ENCODE results near the gene GAMT.
"Not testable (repeated sequence)": the region's sequence is repeated elsewhere in the genome, so short reads cannot be mapped to it uniquely, and the experiment has no call there.

GAMT gene

DNA sequence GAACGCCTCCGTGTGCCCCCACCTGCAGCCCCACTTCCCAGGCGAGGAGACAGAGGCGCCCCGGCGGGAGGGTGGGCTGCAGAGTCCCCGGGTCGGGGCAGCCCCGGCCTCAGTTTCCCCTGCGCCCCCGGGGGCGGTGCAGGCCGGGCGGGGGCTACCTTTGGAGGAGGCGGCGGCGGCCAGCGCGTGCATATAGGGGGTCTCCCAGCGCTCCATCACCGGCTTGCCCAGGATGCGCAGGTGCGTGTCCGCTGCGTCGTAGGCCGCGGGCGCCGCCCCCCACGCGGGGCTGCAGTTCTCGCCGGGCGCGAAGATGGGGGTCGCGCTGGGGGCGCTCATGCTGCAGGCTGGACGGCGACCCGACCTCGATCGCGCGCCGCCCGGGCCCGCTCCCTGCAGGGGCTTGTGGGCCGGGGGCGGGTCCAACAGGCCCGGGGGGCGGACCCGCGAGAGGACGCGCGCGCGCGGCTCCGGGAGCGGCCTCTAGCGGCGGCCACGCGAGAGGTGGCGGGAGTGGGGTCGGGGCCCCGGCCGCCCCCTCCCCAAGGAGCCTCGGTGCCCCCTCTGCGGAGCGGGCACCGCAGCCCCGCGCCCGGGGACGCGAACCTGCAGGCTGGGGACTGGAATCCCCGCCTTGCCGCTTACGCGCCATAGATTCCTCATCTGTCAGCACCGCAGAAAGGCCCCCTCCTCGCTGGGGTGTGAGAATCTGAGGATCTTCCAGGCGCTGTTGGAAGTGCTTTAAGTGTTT is at the start of gene GAMT:
Gene GAMT, minus strand, starts transcription at position 405 of the 751 bp plus-strand sequence. Its CDS starts 66 bp downstream, at position 339.
- peak in 1 of 3 donors; percentile 64 for DNase-seq (ENCODE audit: low read depth in 3 of 3)

DNA sequence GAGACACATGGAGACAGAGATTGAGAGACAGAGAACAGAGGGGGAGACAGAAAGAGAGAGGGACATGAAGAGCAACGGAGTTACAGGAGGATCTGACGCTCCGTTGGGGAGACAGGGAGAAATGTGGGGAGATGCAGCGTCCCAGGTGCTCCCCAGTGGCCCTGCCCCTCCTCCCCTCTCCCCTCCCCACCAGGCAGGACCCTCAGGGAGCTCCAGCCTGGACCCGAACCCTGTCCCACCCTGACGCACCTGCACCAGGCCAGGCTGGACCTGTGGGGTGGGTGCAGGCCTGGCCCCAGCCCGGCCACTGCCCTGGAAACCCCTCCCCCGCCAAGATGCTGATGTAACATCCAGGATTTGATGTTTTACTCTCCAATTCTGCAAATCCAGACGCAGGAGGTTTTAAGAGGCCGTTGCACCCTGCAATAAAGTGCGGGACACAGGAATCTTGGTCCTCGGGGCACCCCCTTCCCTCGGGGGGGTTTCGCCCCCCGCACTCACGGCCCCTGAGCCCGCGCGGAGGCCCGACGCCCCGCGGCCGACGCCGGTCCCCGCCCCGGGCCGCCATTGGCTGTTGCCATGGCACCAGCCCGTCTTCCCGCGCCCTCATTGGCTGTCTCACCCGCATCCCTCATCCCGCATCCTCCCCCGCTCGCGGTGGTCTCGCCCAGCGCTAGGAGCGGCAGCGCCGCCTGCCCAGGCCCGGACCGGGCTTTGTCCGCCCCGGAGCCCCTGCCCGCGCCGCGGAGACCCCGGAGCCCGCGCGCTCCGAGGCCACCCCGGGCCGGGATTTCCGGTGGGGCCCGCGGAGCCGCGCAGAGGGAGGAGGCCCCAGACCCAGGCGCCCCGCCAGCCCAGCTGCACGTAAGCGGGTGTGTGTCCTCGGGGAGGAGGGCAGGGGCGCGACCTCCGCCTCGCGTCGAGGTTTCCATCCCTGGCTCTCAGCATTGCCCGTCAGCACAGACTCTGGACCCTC is 48.4 kb upstream of the GAMT start, which contains the start of gene APC2:
Gene APC2, plus strand, starts transcription at position 655 of the 976 bp plus-strand sequence. CDS start 2,881 bp downstream, outside the sequence.
- DNase-seq (ENCODE audit: low read depth in 3 of 3), result no peak

DNA sequence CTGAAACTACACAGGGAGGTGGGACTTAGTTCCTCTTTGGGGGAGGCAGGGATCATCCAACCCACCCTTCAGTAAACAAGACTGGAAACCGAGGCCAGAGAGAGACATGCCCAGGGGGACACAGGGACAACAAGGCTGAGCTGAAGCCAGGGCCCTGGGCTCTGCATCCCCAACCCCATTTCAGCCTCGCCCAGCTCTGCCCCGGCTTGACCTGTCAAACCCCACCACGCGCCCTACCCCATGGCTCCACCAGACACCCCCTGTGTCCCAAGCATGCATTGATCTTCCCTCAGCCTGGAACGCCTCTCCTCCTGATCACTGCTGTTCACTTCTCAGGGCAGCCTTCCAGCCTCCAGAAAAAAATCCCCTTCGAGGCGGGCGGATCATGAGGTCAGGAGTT is 46.6 kb upstream of the GAMT start:
- DNase-seq (ENCODE audit: low read depth in 3 of 3), result no peak

DNA sequence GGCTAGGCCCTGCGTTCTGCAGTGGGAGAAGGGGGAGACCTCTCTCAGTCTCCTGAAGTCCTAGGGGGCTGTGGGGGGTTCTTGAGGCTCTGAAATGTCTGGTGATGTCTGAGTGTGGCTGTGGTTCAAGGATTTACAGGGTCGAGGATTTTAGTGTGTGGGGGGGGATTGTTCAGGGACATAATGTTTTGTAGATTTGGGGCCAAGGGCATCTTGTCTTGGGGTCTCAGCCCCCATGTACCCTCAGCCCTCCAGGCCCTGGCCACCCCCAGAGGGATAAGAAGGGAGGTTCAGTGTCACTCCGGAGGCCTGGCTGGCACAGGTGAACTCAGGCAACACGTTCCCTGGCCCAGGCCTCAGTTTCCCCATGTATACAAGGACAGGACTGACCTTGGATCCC is 46.2 kb upstream of the GAMT start:
- no peak for DNase-seq (ENCODE audit: low read depth in 3 of 3)

DNA sequence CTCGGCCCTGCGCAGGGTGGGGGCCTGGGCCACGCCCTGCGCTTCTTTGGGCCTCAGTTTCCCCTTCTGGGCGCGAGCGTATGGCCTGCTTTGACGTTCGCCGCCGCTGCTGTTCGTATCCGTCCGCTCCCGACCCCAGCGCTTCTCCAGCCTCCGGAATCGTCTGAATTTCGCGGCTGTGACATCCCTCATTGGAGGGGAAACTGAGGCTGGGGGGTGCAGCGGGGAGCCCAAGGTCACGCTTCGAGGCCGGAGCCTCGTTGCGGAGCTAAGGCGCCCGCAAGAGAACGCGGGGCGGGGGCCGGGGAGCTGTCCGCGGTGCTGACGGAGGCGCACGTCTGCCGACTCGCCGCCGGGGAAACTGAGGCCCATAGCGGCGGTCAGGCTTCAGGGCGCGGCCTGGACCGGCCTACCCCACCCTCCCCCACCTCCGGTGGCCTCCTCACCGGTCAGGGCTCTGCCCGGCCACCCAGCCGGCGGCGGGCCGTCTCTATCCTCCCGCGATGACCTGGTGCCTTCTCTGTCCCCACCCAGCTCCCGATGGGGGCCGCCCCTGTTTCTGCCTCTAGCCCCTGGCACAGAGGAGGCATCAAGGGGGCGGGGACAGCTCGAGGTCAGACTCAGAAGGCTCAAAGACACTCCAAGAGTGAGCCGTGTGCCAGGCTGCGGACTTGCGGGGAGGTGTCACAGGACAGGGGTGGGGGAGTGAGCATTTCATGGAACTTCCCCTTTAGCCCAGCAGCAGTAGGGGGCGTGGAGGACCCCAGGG is 45.6 kb upstream of the GAMT start:
- no peak for DNase-seq (ENCODE audit: low read depth in 3 of 3)

DNA sequence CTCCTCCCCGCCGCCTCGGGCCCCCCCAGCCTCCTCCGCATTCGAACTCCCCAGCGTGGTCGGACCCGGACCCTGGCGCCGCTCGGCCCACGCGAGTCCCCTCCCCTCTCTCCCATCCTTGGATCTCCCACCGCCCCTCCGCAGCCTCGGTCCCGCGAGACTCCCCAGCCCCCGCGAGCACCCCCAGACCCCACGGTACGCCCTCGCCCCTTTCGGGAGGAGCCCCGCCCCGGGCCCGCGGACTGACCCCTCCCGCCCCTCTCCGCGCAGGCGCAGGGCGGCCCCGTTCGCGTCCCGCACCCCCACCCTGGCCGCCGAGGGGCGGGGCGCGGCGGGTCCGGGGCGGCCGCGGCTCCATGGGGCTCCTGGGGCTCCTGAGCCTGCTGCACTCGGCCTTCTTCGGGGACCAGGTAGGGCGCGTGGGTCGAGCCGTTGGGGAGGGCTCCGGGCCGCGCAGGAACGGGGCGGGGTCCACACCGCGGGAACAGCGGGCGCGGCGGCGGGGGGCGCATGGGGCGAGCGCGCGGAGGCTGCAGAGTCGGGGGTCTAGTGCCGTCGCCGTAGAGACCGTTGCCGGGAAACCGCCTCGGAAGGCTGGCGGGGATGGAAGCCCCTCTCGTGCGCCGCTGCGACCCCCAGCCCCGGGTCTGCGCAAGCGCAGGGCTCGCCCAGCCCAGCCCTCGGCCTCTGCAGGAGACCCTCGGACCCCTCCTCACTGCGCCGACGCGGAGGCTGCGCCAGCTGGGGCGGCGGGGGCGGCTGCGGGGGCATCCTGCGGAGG is 44.8 kb upstream of the GAMT start:
- DNase-seq (ENCODE audit: low read depth in 3 of 3), result no peak

DNA sequence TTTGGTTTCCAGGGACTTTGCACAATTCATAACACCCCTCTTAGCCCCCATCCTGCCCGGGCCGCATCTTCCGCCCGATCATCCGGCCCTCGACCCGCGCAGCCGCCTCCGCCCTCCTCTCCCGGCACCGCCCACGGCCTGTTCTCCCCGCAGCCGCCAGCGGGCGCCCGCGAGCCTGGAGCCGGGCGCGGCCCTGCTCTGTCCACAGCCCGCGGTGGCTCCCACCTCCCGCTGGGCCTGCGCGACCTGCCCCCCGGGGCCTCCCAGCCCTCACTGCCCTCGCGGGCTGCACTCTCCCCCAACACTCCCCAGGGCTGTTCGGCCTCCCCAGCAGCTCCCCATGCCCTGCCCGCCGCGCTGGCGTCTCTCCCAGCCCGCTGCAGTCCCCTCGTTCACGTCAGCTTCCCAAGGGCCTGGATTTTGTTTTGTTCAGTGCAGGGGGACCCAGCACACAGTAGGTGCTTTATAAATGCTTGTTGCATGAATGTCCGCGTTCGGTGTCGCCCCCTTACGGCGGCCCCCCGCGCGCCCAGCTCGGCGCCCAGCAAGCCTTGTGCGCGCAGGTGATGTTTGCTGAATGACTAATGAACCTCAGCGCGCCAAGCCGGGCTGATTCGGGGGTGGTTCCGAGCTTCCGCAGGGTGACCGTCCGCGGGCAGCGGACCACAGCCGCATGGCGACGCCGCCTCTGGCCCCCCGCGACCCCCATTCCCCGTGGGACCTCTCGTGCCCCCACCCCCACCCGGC is 44.0 kb upstream of the GAMT start:
- peak; percentile 48 to 77 (median 60) for DNase-seq (ENCODE audit: low read depth in 3 of 3)

DNA sequence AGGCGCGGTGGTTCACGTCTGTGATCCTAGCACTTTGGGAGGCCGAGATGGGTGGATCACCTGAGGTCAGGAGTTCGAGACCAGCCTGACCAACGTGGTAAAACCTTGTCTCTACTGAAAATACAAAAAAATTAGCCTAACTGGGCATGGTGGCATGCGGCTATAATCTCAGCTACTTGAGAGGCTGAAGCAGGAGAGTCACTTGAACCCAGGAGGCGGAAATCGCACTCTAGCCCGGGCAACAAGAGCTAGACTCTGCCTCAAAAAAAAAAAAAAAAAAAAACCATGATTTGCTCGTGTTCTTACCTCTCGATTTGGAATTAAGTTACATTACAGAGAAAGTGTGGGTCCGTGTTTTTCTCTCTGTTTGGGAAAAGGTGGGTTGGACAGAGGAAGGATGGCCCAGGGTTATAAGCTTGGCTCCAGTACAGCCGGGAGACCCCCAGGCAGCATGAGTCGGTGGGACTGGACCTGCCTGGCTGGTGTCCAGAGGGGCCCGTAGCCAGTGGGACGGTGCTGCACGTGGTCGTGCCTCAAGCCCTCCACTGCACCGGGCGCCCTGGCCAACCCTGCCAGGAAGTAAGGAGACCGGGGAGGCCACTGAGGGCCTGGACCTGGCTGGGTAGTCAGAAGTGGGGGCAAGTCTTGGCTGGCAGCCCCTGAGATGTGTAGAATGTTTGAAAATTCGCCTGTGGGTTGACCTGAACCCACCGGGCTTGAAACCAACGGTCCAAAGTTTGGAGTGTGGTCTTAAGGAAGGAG is 40.5 kb upstream of the GAMT start:
- DNase-seq (ENCODE audit: low read depth in 3 of 3), result no peak

DNA sequence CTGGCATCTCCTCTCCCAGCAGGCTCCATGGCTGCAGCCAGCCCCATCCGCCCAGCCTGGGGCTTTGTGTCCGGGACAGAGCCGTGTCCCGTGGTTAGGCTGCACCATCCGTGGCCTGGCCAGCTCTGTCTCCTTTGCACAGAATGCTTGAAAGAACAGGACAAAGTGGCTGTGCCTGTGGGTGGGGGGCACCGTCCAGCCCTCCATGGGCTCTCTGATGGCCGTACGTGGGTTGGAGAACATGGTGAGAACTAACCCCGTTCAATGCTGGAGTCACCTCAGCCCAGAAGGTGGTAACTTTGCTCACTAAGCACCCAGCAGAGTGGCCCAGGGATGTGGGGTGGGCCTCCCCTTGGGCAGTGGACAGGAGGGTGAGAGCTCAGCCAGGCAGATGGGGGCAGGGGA is 39.7 kb upstream of the GAMT start:
- no peak for DNase-seq (ENCODE audit: low read depth in 3 of 3)

DNA sequence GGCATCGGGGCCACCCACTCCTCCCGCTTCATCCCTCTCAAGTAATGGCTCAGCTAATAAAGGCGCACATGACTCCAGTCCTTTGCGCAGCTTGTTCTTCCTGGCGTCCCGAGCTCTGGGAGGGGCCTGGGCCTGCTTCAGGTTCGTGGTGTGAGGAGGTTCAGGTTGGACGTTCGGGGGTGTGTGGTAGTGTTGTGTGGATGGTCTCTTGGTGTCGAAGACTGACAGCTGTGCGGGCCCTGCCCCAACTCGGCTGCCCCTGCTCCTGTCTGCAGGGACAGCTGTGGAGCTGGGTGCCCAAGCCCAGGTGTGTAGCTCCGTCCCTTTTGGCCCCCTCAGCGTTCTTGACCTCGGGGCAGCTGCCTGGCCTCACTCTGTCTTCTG is 39.1 kb upstream of the GAMT start:
- no peak for DNase-seq (ENCODE audit: low read depth in 3 of 3)

DNA sequence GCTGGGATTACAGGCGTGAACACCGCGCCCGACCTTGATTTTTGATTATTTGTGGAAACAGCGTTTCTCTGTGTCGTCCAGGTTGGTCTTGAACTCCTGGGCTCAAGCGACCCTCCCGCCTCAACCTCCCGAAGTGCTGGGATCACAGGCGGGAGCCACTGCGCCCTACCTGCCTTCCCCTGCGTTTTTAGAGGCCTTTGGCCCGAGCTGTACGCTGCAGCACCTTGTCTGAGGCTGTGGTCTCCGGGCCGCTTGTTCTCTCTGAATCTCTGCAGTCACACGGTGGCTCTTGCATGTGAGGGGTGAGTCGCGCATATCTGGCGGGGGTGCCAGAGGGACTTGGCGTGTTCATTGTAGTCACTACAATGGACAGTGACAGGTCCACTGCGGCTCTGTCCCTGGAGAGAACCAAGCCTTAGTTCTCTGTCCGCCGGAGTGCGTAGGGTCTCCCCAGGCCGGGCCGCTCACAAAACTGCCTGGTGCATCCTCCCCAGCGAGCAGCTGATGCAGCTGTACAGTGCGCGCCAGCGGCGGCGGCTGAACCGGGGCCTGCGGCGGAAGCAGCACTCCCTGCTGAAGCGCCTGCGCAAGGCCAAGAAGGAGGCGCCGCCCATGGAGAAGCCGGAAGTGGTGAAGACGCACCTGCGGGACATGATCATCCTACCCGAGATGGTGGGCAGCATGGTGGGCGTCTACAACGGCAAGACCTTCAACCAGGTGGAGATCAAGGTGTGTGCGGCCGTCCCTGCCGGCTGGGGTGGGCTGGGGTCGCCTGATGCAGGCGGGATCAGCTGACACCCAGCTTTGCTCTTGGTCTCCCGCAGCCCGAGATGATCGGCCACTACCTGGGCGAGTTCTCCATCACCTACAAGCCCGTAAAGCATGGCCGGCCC is 38.4 kb upstream of the GAMT start:
- not testable (repeated sequence) for DNase-seq (ENCODE audit: low read depth in 3 of 3)

DNA sequence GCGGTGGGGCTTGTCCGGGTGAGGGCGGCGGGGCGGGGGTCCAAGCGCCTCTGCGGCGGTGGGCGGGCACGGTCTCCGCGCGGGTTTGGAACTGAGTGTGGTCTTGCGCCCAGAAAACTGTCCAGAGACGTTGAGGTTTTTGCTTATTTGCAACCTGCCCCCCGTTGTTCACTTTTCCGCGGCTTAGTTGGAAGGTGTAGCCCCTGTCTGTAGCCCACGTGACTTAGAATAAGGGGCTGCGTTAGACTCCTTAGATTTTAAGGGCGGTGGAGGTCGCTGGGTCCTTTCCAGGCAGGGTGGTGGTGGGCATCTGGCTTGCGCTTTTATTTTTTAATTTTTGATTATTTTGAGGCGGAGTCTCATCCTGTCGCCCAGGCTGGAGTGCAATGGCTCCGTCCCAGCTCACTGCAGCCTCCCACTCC is 37.6 kb upstream of the GAMT start:
- DNase-seq (ENCODE audit: low read depth in 3 of 3), result no peak

DNA sequence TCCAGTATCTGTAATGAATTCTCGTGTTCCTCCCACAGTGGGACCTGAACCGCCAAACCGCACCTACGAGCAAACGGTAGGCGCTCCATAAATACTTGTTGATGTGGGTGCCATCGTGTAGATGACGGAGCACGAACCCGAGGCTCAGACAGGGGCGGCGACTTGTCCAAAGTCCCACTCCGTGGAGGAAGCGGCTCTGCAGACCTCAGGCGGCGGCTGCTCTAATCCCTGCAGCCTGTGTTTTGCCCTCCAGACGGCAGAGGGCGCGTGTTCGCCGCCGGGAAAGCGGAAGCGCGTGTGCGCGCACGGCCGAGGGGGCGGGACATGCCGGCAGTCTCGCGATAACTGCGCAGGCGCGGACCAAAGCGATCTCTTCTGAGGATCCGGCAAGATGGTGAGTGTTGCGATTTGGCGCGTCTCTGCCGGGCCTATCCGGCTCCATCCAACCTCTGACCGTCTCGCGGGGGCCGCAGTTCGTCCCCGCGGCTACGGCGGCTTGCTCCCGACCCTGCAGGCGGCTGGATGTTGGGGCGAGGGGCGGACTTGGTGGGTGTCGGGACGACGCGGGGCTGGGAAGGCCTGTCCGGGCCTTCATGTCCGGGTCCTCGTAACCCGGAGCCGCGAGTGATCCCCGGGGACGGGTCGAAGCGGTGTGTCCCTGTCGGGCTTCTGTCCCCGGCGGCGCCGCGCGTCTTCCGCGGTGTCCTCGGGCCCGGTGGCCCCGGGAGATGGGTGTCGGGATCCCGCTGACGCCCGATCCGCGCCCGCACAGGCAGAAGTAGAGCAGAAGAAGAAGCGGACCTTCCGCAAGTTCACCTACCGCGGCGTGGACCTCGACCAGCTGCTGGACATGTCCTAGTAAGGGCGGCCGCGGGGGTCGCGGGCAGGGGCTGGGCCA is 36.9 kb upstream of the GAMT start, which contains the start of gene RPS15:
Gene RPS15, plus strand, starts transcription at position 362 of the 898 bp plus-strand sequence. Its CDS starts 30 bp downstream, at position 392.
- DNase-seq (ENCODE audit: low read depth in 3 of 3), result peak; percentile 92 to 93 (median 92)

DNA sequence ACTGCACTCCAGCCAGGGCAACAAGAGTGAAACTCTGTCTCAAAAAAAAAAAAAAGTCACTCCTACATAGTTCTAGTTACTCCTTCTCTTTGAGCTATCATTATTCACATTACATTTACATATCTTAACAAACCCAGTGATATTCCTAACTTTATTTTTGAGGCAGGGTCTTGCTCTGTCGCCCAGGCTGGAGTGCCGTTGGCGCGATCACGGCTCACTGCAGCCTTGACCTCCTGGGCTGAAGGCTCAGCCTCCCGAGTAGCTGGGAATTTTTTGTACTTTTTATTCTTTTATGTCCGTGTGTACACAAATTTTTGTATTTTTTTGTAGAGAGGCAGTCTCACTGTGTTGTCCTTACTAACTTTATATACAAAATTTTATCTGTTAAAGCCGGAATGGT is 36.3 kb upstream of the GAMT start:
- DNase-seq (ENCODE audit: low read depth in 3 of 3), result no peak

DNA sequence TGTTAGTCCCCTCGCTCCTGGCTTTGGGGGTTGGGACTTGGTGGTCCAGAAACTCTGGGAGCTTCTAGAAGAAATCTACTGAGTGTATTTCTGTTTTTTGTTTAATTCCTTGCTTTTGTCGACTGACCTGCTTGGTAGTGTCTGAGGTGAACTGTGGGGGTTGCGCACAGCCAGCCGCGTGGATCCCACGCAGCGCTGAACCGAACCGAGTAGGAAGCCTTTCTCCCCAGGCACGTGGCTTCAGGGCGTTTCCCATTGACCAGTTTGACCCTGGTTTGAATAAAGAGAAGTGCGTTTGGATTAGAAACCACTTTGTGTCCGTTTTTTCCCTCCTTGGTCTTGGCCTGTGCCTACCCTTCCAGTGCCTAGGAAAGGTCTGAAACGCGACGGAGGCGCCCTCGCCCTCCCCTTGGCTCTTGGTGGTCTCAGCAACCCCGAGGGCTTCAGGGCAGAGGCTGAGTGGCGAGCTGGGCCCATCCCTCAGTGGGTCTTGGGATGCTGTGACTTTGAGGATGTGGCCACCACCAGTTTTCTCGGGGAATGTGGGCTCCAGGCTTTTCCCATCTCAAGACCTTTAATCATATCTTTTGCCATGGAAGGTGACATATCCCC is 34.1 kb upstream of the GAMT start:
- no peak for DNase-seq (ENCODE audit: low read depth in 3 of 3)

DNA sequence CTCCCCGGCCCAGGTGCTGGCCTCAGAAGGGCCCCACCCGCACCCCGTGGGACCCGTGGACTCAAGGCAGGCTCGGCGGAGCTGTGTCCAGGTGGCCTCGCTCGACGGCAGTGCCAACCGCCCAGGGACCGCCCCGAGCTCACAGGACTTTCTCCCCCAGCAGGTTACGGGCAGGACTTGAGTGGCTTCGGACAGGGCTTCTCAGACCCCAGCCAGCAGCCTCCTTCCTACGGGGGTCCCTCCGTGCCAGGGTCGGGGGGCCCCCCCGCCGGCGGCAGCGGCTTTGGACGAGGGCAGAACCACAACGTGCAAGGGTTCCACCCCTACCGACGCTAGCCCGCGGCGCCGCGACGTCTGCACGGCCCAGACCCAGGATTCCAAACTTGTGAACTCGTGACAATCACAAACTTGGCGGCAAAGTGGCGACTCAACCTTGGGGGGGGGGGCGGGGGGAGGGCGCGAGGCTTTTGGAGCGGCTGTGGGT is 33.3 kb upstream of the GAMT start:
- DNase-seq (ENCODE audit: low read depth in 3 of 3), result no peak

DNA sequence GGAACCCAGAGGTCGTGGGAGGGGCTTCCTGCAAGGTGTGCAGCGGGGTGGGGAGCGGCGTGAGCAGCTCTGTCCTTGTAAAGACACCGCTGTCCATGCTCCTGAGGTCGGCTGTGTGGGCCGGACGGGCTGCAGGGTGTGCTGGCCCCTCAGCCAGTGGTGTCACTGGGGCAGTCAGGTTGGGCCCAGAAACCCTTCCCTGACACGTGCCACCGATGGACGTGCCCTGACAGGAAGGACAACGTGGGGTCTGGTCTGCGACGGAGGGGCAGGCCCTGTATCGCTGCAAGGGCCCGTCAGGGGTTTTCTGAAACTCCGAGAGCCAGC is 32.7 kb upstream of the GAMT start:
- no peak for DNase-seq (ENCODE audit: low read depth in 3 of 3)

Measured in stimulated activated CD4-positive, alpha-beta T cell treated with anti-CD3 and anti-CD28 coated beads, TNF-alpha, amount 100 ng/mL, for 48 hours (primary cell).